ENCODE data around the gene FHOD3.

Gene FHOD3

DNA sequence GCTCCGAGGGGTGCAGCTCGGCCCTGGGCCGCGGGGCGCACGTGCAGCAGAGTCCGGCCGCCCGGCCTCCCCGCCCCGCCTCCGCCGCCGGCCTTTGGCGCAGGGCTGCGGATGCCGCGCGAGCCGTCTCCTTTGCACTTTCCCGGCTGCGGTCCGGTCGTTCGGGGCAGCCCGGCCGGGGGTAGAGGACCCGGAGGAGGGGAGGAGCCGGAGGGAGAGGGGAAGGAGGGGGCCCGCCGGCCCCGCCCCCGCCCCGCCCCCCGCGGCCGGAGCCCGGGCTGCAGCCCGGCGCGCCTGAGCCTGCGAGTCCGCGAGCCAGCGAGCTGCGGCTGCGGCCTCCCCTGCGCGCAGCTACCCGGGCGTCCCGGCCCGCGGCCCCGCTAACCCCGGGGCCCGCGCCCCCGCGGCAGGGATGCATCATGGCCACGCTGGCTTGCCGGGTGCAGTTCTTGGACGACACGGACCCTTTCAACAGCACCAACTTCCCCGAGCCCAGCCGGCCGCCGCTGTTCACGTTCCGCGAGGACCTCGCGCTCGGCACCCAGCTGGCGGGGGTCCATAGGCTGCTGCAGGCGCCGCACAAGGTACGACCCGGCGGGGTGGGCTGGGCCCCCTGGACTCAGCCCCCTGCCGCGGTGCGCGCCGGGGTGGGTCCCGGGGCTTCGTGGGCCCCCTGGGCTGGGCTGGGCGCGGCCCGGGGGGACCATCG, at the start of gene FHOD3:
FHOD3 (plus strand) TSS at position 297 of the 709 bp plus-strand sequence; CDS start at position 420, 123 bp downstream.
- DNase-seq (ENCODE audit: extremely low read depth, low read depth) = no peak
- peak within 1 kb of the TSS; percentile 52 for H3K4me3 ChIP-seq (replicated peaks; ENCODE audit: low read depth, low read length)
- TF ChIP-seq, protein P1, sequence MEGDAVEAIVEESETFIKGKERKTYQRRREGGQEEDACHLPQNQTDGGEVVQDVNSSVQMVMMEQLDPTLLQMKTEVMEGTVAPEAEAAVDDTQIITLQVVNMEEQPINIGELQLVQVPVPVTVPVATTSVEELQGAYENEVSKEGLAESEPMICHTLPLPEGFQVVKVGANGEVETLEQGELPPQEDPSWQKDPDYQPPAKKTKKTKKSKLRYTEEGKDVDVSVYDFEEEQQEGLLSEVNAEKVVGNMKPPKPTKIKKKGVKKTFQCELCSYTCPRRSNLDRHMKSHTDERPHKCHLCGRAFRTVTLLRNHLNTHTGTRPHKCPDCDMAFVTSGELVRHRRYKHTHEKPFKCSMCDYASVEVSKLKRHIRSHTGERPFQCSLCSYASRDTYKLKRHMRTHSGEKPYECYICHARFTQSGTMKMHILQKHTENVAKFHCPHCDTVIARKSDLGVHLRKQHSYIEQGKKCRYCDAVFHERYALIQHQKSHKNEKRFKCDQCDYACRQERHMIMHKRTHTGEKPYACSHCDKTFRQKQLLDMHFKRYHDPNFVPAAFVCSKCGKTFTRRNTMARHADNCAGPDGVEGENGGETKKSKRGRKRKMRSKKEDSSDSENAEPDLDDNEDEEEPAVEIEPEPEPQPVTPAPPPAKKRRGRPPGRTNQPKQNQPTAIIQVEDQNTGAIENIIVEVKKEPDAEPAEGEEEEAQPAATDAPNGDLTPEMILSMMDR (IDR thresholded peaks at IDR 0.05; ENCODE audit: low read depth, low read length, missing control alignments) = no peak

DNA sequence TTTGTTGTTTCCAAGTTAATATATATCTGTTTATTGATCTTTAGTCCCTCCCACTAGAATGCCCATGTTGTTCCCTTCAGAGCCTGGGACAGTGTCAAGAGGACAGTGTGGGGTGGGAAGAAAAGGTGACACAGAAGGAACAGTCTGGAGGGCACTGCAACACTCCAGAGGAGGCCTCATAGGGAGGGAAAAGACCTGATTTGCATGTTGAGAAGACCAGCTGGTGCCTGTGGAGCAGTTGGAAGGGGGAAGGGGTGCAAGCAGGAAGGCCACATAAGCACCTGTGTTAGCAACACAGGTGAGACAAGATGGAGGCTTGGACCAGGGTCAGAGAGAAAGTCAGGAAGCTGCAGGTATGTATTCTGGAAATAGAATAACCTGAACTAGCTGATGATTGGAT, 48.1 kb upstream of the FHOD3 start:
- TF ChIP-seq, protein P1 (IDR thresholded peaks at IDR 0.05; ENCODE audit: low read depth, low read length, missing control alignments) = no peak
- H3K4me3 ChIP-seq (replicated peaks; ENCODE audit: low read depth, low read length) = no peak overlapping the region
- DNase-seq (ENCODE audit: extremely low read depth, low read depth) = no peak

DNA sequence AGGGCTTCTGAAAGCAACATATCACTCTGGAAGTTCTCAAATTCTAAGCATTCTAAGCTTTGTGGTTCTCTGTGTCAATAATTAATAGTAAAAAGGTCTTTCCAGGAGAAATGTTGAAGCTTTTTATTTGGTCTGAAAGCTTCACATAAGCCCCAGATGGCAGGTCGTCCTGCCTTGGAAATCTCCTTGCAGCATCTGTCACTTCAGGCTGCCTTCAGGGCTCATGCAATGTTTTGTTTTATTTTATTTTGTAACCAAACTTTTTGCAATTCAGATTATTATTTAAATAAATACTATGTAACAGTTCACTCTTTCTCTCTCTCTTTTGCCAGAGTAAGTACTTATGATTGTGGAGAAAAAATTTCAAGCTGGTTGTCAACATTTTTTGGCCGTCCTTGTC, 46.7 kb upstream of the FHOD3 start:
- H3K4me3 ChIP-seq (replicated peaks; ENCODE audit: low read depth, low read length) = no peak overlapping the region
- TF ChIP-seq, protein P1 (IDR thresholded peaks at IDR 0.05; ENCODE audit: low read depth, low read length, missing control alignments) = no peak
- DNase-seq (ENCODE audit: extremely low read depth, low read depth) = no peak

DNA sequence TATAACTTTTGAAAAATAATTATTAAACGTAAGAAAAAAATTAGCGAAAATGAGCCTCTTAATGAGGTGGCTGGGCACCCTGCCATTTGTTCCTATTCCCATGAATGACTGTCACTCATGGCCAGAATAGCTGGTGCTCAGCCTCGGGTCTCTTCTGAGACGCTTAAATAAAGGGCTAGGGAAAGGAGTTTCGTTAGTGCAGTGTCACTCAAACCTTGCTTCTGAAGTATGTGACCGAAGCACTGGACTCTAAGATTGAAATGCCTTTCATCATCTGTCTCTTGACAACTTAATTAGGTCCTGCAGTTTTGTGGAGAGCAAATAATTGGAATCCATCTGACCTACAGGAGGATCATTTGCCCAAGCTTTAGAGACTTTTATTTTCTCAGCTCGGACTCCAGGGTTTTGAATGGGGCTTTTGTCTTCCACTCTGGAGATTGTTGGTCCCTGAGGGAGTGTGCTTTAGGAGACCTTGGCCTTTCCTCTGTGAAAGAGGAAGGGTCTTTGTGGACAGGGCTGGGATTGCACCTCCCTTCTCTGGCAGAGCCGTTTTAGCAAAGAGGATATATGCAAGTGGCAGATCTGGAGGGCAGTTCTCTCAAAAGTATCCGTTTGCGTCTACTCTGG, 42.3 kb upstream of the FHOD3 start:
- H3K4me3 ChIP-seq (replicated peaks; ENCODE audit: low read depth, low read length) = no peak overlapping the region
- TF ChIP-seq, protein P1 (IDR thresholded peaks at IDR 0.05; ENCODE audit: low read depth, low read length, missing control alignments) = no peak
- no peak for DNase-seq (ENCODE audit: extremely low read depth, low read depth)

DNA sequence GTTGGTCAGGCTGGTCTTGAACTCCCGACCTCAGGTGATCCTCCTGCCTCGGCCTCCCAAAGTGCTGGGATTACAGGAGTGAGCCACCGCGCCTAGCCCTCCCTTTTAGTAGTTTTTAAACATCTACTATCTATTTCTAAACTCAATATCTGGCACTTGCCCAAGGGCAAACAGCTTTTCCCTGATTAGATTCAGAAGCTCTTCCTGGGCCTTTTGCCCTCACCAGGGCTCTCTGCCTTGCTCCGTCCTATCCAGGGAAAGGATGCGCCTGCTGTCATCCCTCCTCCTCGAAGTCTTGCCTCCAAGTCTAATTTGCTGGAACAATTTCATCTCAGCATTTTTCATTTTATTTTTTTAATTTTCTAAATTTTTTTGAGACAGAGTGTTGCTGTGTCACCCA, 41.4 kb upstream of the FHOD3 start:
- no peak overlapping the region for H3K4me3 ChIP-seq (replicated peaks; ENCODE audit: low read depth, low read length)
- no peak for DNase-seq (ENCODE audit: extremely low read depth, low read depth)
- TF ChIP-seq, protein P1 (IDR thresholded peaks at IDR 0.05; ENCODE audit: low read depth, low read length, missing control alignments) = no peak

DNA sequence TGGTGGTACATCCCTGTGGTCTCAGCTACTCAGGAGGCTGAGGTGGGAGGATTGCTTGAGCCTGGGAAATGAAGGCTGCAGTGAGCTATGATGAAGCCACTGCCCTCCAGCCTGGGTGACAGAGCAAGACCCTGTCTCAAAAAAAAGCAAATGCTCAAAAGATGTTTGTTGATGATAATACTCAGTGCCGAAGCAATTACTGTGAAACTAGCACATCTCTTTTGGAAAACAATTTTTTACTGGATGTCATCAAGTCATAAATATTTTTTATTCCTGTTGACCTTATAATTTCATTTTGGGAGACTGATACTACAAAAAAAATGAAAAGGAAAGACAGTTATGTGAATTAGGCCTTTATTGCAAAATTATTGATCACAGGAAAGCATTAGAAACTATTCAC, 34.5 kb upstream of the FHOD3 start:
- no peak for DNase-seq (ENCODE audit: extremely low read depth, low read depth)
- TF ChIP-seq, protein P1 (IDR thresholded peaks at IDR 0.05; ENCODE audit: low read depth, low read length, missing control alignments) = no peak
- H3K4me3 ChIP-seq (replicated peaks; ENCODE audit: low read depth, low read length) = no peak overlapping the region

Data from HFF-Myc (cell line).